ENCODE results near the gene RIC3.

- TF ChIP-seq CTCF (IDR thresholded peaks at IDR 0.05) (no peak), POLR2A (IDR thresholded peaks at IDR 0.05) (no peak)
These were observed 111.9 kb downstream of the RIC3 start for GRCh38 chr11:8056810-8057463.
